ENCODE measurements around the gene EVI2A.

EVI2A gene

DNA sequence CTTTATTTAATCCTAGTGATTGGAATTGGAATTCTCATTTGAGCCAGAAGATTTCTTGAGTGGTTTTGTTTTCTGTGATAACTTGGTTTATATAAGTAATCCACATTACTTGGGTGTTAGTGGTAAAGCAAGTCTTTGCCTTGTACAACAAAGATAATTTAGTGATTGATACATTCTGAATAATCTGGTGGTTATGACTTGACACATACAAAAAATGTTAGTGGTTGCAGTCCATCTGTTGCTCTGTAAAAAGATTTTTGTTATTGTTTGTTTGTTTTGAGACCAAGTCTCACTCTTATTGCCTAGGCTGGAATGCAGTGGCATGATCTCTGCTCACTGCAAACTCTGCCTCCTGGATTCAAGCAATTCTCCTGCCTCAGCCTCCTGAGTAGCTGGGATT is 37.6 kb downstream of the EVI2A start:
- Histone ChIP-seq H3K9ac (ENCODE audit: low read length in 5 of 5) (no peak overlapping the region), H3K36me3 (ENCODE audit: control insufficient read depth in 5 of 5, insufficient read depth in 5 of 5, low read length in 5 of 5) (peaks cover 2 to 9% (median 4%) of the 10 kb centered on the region in 5 donors), H3K4me3 (ENCODE audit: low read depth in 1 of 5, low read length in 5 of 5) (no peak overlapping the region), H3K9me3 (ENCODE audit: control insufficient read depth in 5 of 5, low read length in 5 of 5) (no peaks in the 10 kb centered on the region), H3K27ac (ENCODE audit: low read depth, low read length) (no peak overlapping the region), H3K4me1 (ENCODE audit: control insufficient read depth in 5 of 5, insufficient read depth in 5 of 5, low read length in 5 of 5) (no peaks in the 10 kb centered on the region), H3K27me3 (ENCODE audit: control insufficient read depth in 5 of 5, insufficient read depth in 4 of 5, low read length in 5 of 5) (no peaks in the 10 kb centered on the region)

DNA sequence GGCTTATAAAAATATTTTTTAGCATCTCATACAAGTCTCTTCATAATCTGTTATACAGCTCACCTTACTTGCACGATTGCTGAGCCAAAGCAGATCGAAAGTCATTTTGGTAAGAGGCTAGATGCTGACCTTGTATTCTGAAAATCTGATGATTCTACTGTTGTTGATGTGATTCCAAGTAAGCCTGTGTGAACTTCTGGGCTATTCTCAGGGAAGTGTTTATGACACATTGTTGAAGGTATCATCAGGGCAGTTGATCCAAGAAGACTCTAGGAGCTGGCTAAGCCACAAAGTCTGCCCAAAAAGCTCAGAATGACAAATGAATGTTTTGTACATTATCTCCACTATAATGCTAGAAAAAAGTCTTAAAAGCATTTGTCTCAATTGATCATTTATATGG is 40.4 kb downstream of the EVI2A start:
- Histone ChIP-seq H3K4me3 (ENCODE audit: low read depth in 1 of 5, low read length in 5 of 5) (no peak overlapping the region), H3K27me3 (ENCODE audit: control insufficient read depth in 5 of 5, insufficient read depth in 4 of 5, low read length in 5 of 5) (no peaks in the 10 kb centered on the region), H3K36me3 (ENCODE audit: control insufficient read depth in 5 of 5, insufficient read depth in 5 of 5, low read length in 5 of 5) (peaks cover 8 to 19% (median 12%) of the 10 kb centered on the region in 5 donors), H3K9me3 (ENCODE audit: control insufficient read depth in 5 of 5, low read length in 5 of 5) (no peaks in the 10 kb centered on the region), H3K27ac (ENCODE audit: low read depth, low read length) (no peak overlapping the region), H3K9ac (ENCODE audit: low read length in 5 of 5) (no peak overlapping the region), H3K4me1 (ENCODE audit: control insufficient read depth in 5 of 5, insufficient read depth in 5 of 5, low read length in 5 of 5) (no peaks in the 10 kb centered on the region)

- H3K9me3 ChIP-seq (ENCODE audit: control insufficient read depth in 5 of 5, low read length in 5 of 5) = no peaks in the 10 kb centered on the region
- H3K4me1 ChIP-seq (ENCODE audit: control insufficient read depth in 5 of 5, insufficient read depth in 5 of 5, low read length in 5 of 5) = peaks cover 0 to 4% (median 2%) of the 10 kb centered on the region in 5 donors
- peaks cover 8 to 19% (median 12%) of the 10 kb centered on the region in 5 donors for H3K36me3 ChIP-seq (ENCODE audit: control insufficient read depth in 5 of 5, insufficient read depth in 5 of 5, low read length in 5 of 5)
- H3K27me3 ChIP-seq (ENCODE audit: control insufficient read depth in 5 of 5, insufficient read depth in 4 of 5, low read length in 5 of 5) = no peaks in the 10 kb centered on the region
- no peak overlapping the region for H3K9ac ChIP-seq (ENCODE audit: low read length in 5 of 5)
- no peak overlapping the region for H3K4me3 ChIP-seq (ENCODE audit: low read depth in 1 of 5, low read length in 5 of 5)
- no peak overlapping the region for H3K27ac ChIP-seq (ENCODE audit: low read depth, low read length)
These were observed 42.0 kb downstream of the EVI2A start for GRCh38 chr17:31279401-31279800.

- Histone ChIP-seq H3K27ac (ENCODE audit: low read depth, low read length) (no peak overlapping the region), H3K4me3 (ENCODE audit: low read depth in 1 of 5, low read length in 5 of 5) (no peak overlapping the region), H3K4me1 (ENCODE audit: control insufficient read depth in 5 of 5, insufficient read depth in 5 of 5, low read length in 5 of 5) (peaks cover 0 to 18% (median 11%) of the 10 kb centered on the region in 5 donors), H3K27me3 (ENCODE audit: control insufficient read depth in 5 of 5, insufficient read depth in 4 of 5, low read length in 5 of 5) (no peaks in the 10 kb centered on the region), H3K9ac (ENCODE audit: low read length in 5 of 5) (no peak overlapping the region), H3K36me3 (ENCODE audit: control insufficient read depth in 5 of 5, insufficient read depth in 5 of 5, low read length in 5 of 5) (peaks cover 8 to 11% (median 9%) of the 10 kb centered on the region in 5 donors), H3K9me3 (ENCODE audit: control insufficient read depth in 5 of 5, low read length in 5 of 5) (no peaks in the 10 kb centered on the region)
These were observed 46.3 kb downstream of the EVI2A start for GRCh38 chr17:31275116-31275515.

- no peak overlapping the region for H3K9ac ChIP-seq (ENCODE audit: low read length in 5 of 5)
- H3K27me3 ChIP-seq (ENCODE audit: control insufficient read depth in 5 of 5, insufficient read depth in 4 of 5, low read length in 5 of 5) = no peaks in the 10 kb centered on the region
- H3K4me3 ChIP-seq (ENCODE audit: low read depth in 1 of 5, low read length in 5 of 5) = no peak overlapping the region
- H3K9me3 ChIP-seq (ENCODE audit: control insufficient read depth in 5 of 5, low read length in 5 of 5) = no peaks in the 10 kb centered on the region
- peaks cover 4 to 26% (median 18%) of the 10 kb centered on the region in 5 donors for H3K4me1 ChIP-seq (ENCODE audit: control insufficient read depth in 5 of 5, insufficient read depth in 5 of 5, low read length in 5 of 5)
- H3K36me3 ChIP-seq (ENCODE audit: control insufficient read depth in 5 of 5, insufficient read depth in 5 of 5, low read length in 5 of 5) = peaks cover 8 to 14% (median 10%) of the 10 kb centered on the region in 5 donors
- H3K27ac ChIP-seq (ENCODE audit: low read depth, low read length) = no peak overlapping the region
These were observed 47.2 kb downstream of the EVI2A start for GRCh38 chr17:31274252-31274651.

GRCh38 chr17:31273516-31273915 is 47.9 kb downstream of the EVI2A start:
- no peak overlapping the region for H3K9ac ChIP-seq (ENCODE audit: low read length in 5 of 5)
- H3K4me3 ChIP-seq (ENCODE audit: low read depth in 1 of 5, low read length in 5 of 5) = no peak overlapping the region
- no peaks in the 10 kb centered on the region for H3K9me3 ChIP-seq (ENCODE audit: control insufficient read depth in 5 of 5, low read length in 5 of 5)
- no peak overlapping the region for H3K27ac ChIP-seq (ENCODE audit: low read depth, low read length)
- H3K4me1 ChIP-seq (ENCODE audit: control insufficient read depth in 5 of 5, insufficient read depth in 5 of 5, low read length in 5 of 5) = peaks cover 7 to 34% (median 23%) of the 10 kb centered on the region in 5 donors
- H3K27me3 ChIP-seq (ENCODE audit: control insufficient read depth in 5 of 5, insufficient read depth in 4 of 5, low read length in 5 of 5) = no peaks in the 10 kb centered on the region
- H3K36me3 ChIP-seq (ENCODE audit: control insufficient read depth in 5 of 5, insufficient read depth in 5 of 5, low read length in 5 of 5) = peaks cover 8 to 14% (median 10%) of the 10 kb centered on the region in 5 donors

DNA sequence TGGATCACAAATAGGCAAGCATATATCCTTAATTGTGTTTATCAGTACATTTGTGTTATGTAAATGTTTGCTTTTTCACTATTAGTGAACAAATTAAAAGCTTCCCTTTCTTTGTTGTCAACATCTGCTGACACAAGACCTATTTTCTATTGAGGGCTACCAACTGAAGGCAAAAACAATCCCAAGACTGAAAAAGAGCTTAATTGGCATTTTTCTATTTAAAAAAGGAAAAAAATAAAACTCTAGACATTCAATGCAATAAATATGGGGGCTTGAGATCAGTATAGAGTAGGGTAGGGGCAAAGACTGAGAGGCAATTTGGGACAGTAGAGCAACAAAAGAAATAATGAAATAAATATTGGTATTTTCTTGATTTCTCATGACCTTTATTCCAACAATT is 48.6 kb downstream of the EVI2A start:
- H3K4me3 ChIP-seq (ENCODE audit: low read depth in 1 of 5, low read length in 5 of 5) = no peak overlapping the region
- H3K4me1 ChIP-seq (ENCODE audit: control insufficient read depth in 5 of 5, insufficient read depth in 5 of 5, low read length in 5 of 5) = peaks cover 7 to 37% (median 23%) of the 10 kb centered on the region in 5 donors
- H3K9me3 ChIP-seq (ENCODE audit: control insufficient read depth in 5 of 5, low read length in 5 of 5) = no peaks in the 10 kb centered on the region
- no peak overlapping the region for H3K9ac ChIP-seq (ENCODE audit: low read length in 5 of 5)
- no peak overlapping the region for H3K27ac ChIP-seq (ENCODE audit: low read depth, low read length)
- peaks cover 8 to 13% (median 9%) of the 10 kb centered on the region in 5 donors for H3K36me3 ChIP-seq (ENCODE audit: control insufficient read depth in 5 of 5, insufficient read depth in 5 of 5, low read length in 5 of 5)
- H3K27me3 ChIP-seq (ENCODE audit: control insufficient read depth in 5 of 5, insufficient read depth in 4 of 5, low read length in 5 of 5) = no peaks in the 10 kb centered on the region

- no peak overlapping the region for H3K9ac ChIP-seq (ENCODE audit: low read length in 5 of 5)
- no peak overlapping the region for H3K4me3 ChIP-seq (ENCODE audit: low read depth in 1 of 5, low read length in 5 of 5)
- no peaks in the 10 kb centered on the region for H3K9me3 ChIP-seq (ENCODE audit: control insufficient read depth in 5 of 5, low read length in 5 of 5)
- H3K27ac ChIP-seq (ENCODE audit: low read depth, low read length) = no peak overlapping the region
- H3K4me1 ChIP-seq (ENCODE audit: control insufficient read depth in 5 of 5, insufficient read depth in 5 of 5, low read length in 5 of 5) = peaks cover 7 to 41% (median 23%) of the 10 kb centered on the region in 5 donors
- H3K27me3 ChIP-seq (ENCODE audit: control insufficient read depth in 5 of 5, insufficient read depth in 4 of 5, low read length in 5 of 5) = no peaks in the 10 kb centered on the region
- H3K36me3 ChIP-seq (ENCODE audit: control insufficient read depth in 5 of 5, insufficient read depth in 5 of 5, low read length in 5 of 5) = peaks cover 2 to 8% (median 6%) of the 10 kb centered on the region in 5 donors
These were observed 49.2 kb downstream of the EVI2A start for GRCh38 chr17:31272236-31272635.

GRCh38 chr17:31269578-31269983 is 51.8 kb downstream of the EVI2A start:
- H3K27me3 ChIP-seq (ENCODE audit: control insufficient read depth in 5 of 5, insufficient read depth in 4 of 5, low read length in 5 of 5) = no peaks in the 10 kb centered on the region
- peaks cover 8 to 23% (median 10%) of the 10 kb centered on the region in 5 donors for H3K36me3 ChIP-seq (ENCODE audit: control insufficient read depth in 5 of 5, insufficient read depth in 5 of 5, low read length in 5 of 5)
- H3K9me3 ChIP-seq (ENCODE audit: control insufficient read depth in 5 of 5, low read length in 5 of 5) = no peaks in the 10 kb centered on the region
- H3K9ac ChIP-seq (ENCODE audit: low read length in 5 of 5) = no peak overlapping the region
- peaks cover 7 to 41% (median 23%) of the 10 kb centered on the region in 5 donors for H3K4me1 ChIP-seq (ENCODE audit: control insufficient read depth in 5 of 5, insufficient read depth in 5 of 5, low read length in 5 of 5)
- H3K27ac ChIP-seq (ENCODE audit: low read depth, low read length) = peak overlapping the region; percentile 61
- no peak overlapping the region for H3K4me3 ChIP-seq (ENCODE audit: low read depth in 1 of 5, low read length in 5 of 5)

GRCh38 chr17:31269036-31269577 is 52.3 kb downstream of the EVI2A start:
- H3K36me3 ChIP-seq (ENCODE audit: control insufficient read depth in 5 of 5, insufficient read depth in 5 of 5, low read length in 5 of 5) = peaks cover 8 to 23% (median 10%) of the 10 kb centered on the region in 5 donors

More at GRCh38 chr17:31269036-31269577, 52.3 kb downstream of the EVI2A start:
- H3K27me3 ChIP-seq (ENCODE audit: control insufficient read depth in 5 of 5, insufficient read depth in 4 of 5, low read length in 5 of 5) = no peaks in the 10 kb centered on the region
- no peaks in the 10 kb centered on the region for H3K9me3 ChIP-seq (ENCODE audit: control insufficient read depth in 5 of 5, low read length in 5 of 5)
- H3K27ac ChIP-seq (ENCODE audit: low read depth, low read length) = peak overlapping the region; percentile 61
- peak overlapping the region in 1 of 5 donors; percentile 42 for H3K9ac ChIP-seq (ENCODE audit: low read length in 5 of 5)
- H3K4me1 ChIP-seq (ENCODE audit: control insufficient read depth in 5 of 5, insufficient read depth in 5 of 5, low read length in 5 of 5) = peaks cover 7 to 36% (median 18%) of the 10 kb centered on the region in 5 donors
- H3K4me3 ChIP-seq (ENCODE audit: low read depth in 1 of 5, low read length in 5 of 5) = no peak overlapping the region

All from subcutaneous abdominal adipose tissue (tissue), 5 donors.